HG03196 (cell line): Measurements from ENCODE around the gene ERGIC1.
"Not testable (repeated sequence)": the region's sequence is repeated elsewhere in the genome, so short reads cannot be mapped to it uniquely, and the experiment has no call there.

Experiments used
- ATAC-seq: cut with Tn5 transposase; IDR thresholded peaks from one replicate; pipeline ENCODE4 v1.9.1; 2021; ENCODE audit not compliant: unreplicated experiment

The ERGIC1 gene

GRCh38 chr5:172877466-172878260 is 43.6 kb downstream of the ERGIC1 start:
- no peak for ATAC-seq

GRCh38 chr5:172878585-172878932 is 44.5 kb downstream of the ERGIC1 start:
- no peak for ATAC-seq

DNA sequence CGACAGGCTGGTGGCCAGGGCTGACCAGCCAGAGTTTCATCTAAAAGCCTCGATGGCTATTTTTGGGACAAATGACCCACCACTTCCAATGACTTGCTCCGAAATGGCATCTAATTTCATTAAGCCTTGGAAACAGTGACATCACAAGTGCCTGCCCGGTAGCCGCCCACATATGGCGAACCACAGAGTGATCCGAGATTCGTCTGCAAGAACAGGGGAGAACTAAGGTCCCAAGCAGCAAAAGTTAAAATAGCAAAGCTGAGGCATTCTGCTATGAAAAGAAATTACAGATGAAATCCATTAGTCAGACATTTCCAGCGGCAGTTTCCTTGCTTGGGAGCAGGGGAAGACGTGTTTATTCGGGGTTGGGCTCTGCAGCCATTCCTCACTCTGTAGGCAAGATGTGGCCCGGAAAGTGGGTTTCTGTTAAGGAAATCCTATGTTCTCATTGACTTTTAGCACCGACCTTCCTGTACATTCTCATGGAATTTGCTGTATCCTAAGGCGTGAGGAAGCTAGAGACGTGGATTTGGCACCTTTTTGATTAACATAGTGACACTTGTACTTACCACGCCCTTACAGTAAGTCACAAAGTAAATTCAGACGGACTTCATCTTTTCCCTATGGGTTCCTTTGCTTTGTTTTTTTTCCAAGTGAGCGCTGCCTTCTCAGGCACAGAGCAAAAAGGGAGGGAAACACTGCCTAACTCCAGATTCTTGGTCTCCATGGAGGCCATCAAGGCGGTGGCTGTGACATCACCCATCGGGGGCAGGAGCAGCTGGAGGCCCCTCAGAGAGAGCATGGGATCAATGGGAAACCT is 45.1 kb downstream of the ERGIC1 start:
- ATAC-seq, result no peak

DNA sequence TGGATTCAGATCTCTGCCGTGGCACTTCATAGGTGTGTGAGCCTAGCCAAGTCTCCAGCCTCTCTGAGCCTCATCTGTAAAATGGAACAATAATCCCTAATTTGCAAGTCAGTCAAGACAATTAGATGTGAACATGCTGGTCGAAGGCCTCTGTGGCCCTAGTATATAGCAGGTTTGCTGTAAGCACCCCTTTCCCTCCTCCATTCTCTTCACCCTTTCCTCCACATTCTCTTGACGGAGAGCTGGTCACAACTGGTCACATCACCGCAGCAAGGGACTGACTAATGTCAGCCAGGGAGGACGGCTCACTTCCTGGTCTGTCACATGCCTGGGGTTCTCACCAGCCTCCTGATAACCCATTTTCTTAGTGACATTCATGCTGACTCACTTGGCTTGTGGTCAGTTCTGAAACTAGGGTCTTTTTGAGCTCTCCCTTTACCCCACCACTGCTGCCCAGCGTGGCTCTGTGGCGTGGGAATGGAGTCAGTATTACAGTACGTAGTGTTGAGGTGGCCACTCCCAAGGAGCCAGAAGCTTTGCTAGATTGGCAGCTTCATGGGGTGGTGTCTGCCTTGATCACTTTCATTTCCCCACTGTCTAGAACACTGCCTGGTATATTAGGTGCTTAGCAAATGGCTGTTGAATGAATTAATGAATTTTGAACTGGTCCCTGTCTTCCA is 47.8 kb downstream of the ERGIC1 start:
- ATAC-seq, result peak; percentile 74

DNA sequence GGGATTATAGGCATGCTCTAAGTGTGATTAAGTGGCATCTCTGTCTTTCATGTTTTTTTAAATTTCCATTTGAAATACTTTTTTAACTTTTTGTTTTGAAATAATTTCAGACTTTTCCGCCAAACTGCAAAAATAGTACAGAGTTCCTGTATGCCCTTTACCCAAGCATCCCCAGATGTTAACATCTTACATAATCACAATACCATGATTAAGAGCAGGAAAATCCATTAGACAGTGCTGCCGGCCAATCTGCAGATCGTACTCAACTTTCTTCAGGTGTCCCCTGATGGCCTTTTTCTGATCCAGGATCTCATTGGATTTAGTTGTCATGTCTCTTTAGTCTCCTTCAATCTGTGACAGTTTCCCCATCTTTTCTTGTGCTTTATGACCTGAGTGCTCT is 49.0 kb downstream of the ERGIC1 start:
- no peak for ATAC-seq

GRCh38 chr5:172885597-172886340 is 51.7 kb downstream of the ERGIC1 start:
- no peak for ATAC-seq

GRCh38 chr5:172886476-172886875 is 52.4 kb downstream of the ERGIC1 start:
- no peak for ATAC-seq

DNA sequence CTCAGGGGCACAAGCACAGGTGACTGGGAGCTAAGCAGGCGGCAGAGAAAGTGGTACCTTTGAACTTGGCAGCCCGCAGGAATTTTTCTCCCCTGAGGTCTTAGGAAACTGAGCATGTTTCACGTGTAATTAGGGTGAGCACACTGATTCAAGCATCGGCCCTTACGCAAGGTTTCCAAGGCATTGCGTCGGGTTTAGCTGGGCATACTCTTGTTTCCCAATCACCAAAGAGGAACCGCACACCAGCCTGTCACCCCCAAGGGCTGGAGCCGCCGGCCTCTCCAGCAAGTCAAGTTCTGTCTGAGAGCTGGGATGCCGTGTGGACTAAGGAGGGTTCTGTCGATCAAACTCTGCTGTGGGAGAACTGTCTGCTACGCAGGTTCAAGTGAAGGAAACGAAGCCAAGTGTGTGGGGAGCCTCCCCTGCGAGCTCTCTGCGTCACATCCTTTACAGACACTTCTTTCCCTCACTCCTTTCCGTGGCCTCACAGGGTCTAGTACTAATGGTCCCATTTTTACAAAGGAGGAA is 53.0 kb downstream of the ERGIC1 start:
- ATAC-seq, result no peak

- ATAC-seq, result no peak
These were observed 53.6 kb downstream of the ERGIC1 start for GRCh38 chr5:172887692-172888091.

DNA sequence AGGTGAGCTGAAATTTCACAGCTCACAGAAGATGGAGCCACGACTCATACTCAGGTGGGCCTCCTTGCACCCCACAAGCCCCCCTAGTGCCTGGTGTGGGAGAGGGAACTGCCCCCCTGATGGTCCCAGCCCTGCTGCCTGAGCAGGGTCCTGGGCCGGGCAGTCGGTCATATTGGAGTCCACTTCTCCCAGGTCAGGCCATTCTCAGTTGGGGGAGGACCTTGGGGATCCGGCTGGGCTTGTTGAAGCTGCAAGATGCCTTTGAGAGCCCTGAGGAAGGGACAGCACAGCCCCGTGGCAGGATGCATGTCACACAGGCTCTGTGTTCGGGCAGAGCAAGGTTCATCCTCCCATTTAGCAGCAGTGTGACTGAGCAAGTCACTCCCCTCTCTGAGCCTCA is 56.6 kb downstream of the ERGIC1 start:
- no peak for ATAC-seq

DNA sequence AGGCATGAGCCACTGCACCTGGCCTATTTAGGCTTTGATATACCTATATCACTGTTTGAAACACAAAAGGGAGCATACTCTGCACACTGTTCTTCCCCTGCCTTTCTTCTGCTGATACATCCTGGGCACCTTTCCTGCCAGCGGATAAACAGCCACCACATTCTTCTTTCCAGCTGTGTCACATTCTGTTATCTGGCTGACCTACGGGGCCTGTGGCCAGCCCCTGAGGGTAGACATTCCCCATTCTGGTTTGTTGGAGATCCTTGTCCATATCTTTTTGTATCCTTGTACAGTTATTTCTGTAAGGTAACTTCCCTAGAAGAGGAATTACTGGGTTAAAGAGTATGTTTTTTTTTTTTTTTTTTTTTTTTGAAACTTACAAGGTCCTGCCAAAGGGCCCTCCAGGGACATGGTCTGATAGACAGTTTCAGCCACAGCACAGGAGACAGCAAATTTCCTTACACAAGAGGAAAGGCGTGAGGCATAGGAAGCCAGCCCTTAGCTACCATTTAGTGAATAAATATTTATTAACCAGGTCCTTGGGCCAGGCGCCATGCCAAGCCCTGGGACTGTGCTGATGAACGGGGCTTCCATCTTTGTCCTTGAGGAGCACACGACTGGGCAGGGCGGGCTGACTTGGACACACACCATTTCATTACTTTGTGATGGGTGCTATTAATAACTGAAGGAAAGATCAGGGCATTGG is 57.8 kb downstream of the ERGIC1 start:
- ATAC-seq, result no peak

GRCh38 chr5:172892713-172893112 is 58.7 kb downstream of the ERGIC1 start:
- no peak for ATAC-seq

DNA sequence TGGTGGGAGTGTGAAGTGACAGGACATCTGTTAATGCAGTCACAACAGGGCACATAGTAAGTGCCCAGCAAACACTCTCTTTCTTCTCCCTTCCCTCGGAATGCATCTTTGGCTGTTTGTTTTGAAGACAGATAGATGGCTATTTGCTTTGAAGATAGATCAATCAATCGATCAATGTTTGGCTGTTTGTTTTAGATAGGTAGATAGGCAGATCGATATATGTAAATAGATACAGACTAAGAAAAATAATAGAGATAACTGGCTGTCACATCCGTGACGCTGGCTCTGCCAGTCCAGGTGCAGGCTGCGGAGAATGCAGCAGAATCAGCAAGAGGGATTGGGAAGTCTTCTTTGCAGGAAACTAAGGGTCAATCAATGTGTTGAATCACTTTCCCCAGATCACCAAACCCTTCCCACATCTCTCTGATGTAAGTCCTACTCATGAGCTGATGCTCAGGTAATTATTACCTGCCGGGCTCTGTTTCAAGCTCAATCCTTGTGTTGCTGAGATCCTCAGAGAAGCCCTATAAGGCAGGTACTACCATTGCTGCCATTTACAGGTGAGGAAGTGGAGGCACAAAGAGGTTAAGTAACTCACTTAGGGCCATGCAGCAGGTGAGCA is 60.8 kb downstream of the ERGIC1 start:
- no peak for ATAC-seq

DNA sequence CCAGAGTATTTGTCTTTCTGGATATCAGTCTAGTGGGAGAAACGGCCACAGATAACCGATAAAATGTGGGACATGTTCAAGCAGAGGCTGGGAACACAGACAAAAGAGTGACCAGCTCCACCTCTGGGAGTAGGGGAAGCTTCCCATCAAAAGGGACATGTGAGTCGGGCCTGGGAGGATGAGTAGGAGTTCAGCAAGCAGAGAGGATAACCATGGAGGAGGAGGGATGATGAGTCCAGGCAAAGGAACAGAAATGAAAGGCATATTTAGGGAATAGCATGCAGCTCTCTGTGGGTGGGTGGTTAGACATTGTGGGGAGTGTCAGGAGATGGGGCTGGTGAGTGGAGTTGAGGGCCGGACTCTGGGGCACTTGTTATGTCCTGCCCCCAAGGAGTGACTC is 61.5 kb downstream of the ERGIC1 start:
- no peak for ATAC-seq

GRCh38 chr5:172896465-172896864 is 62.4 kb downstream of the ERGIC1 start:
- ATAC-seq, result no peak

GRCh38 chr5:172897067-172897466 is 63.0 kb downstream of the ERGIC1 start:
- not testable (repeated sequence) for ATAC-seq

DNA sequence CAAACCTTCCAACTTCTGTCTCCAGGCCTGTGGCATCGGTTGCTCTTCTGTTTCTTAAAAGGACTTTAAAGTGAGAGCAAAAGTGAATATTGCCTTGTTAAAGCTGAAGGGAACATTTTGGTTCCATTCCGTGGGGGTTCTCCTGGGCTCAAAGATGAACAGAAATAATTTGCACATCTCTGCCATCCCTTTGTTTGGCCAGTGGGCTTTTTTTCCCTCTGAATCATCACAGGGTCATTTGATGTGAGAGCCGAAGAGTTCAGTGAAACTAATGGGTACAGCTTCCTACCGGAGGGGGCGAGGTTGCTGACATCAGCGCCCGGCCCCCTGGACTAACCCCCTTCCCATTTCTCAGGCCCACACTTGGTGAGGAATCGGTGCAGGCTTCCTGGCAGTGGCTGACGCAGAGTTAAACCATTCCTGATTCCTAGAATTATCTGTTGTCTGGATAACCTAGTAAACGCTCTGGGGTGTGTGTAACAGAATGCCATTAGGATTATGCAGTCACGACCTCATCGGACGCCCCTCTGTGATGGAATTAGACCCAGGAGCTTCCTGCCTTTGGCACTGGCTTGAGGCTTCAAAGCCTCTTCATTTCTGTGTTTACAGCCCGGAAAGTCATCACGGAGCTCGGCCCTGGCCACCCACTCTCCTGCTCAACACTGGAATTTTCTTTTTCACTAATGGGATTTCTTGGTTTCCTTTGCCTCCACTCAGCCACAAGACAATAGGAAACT is 63.6 kb downstream of the ERGIC1 start:
- no peak for ATAC-seq

DNA sequence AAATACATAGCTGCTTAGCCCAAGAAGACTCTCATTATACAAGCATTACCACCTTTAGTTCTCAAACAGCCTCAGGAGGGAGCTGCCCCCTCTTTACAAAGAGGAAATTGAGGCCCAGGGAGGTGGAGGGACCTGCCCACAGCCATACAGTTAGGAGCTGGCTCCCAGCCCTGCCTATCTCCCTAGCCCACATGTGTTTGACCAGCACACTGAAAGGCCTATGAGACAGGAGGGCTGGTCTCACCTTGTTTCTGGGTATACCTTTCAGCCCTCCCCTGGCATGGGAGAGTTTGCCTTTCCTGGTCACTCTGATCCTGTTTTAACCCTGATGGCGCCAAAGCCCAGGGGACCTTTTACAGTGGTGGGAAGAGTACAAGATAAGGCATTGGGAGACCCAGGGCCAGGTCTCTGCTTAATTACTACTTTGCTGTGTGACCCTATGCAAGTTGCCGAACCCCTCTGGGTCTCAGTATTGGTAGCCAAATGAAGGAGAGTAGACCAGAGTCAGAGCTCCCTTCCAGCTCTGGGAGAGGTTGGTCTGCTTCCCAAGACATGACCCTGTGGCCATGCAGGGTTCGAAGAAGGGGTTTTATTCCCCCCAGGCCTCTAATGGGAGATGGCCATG is 64.3 kb downstream of the ERGIC1 start:
- no peak for ATAC-seq
